GM19193 (cell line): Measurements from ENCODE around the gene TPK1.

Experiments
- POLR2A ChIP-seq: IDR thresholded peaks from 4 replicates; pipeline ENCODE4 v1.6.1; 2011; ENCODE audit not compliant: insufficient read depth, insufficient read length; ENCODE audit errors: extremely low read depth

Gene TPK1

DNA sequence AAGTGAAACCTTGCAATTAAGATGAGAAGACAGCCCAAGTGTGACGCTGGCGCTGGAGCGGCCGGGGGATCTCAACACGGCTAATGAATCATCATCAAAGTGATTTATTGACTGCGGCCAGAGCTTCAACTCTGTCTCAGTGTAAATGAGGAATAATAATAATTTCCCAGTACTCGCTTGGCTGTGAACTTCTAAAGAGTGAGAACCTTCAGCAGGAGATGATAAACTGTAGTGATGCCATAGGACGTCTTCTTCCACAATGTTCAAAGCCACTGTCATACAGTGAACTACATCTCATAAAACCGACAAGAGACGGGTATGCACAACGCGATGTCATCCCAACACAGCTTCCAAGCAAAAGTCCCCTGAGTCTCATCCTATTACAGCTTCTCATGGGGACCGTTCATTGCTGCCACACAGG is 308.8 kb downstream of the TPK1 start:
- no peak for TF ChIP-seq POLR2A

DNA sequence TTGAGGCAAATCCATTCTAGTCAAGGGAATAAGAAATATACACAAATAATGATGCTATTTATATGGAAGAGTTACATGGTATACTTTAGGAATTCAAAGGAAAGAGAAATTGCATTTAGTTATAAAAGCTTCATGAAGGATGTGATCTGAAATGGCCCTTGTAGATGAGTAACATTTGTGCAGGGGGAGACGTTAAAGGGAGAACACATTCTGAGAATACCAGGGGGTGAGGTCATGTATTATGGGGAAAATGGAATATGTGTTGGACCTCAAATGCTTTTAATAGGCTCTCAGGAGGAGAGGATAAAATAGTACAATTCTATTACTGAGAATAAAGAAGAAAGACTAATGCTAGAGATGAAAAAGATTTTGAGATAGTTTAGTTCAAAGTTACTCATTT is 309.9 kb downstream of the TPK1 start:
- no peak for TF ChIP-seq POLR2A

DNA sequence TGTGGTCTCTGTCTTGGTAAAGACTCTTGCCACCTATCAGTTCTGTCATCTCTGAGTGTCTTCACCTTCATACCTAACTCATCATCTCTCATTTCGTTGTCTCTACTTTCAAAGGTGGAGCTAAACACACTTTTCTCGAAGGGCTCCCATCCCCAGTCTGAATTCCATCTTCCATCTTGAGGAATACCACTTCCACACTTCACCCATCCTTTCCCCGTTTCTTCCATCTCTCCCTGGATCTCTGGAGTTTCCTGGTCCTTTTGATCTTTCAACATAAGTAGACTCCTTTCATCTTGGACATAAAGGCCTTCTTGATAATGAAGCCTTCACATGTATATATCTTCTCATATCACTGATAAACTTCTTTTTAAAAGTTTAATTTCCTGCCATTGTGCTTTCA is 311.6 kb downstream of the TPK1 start:
- no peak for TF ChIP-seq POLR2A

DNA sequence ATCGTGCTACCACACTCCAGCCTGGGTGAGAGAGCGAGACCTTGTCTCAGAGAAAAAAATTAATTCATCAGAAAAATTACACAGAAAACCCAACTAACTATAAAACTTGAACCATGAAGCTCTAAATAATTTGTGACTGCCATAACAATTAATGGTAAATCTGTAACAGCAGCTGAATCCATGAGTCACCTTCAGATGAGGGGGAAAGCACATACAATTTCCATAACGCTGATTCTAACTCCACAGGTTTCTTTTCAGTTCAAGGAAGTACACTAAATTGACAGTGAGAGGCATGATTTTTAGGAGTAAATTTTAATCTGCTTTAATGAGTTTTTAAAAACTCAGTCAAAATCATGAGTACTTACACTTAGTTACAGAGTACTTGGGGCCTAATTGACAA is 312.2 kb downstream of the TPK1 start:
- TF ChIP-seq POLR2A: no peak

DNA sequence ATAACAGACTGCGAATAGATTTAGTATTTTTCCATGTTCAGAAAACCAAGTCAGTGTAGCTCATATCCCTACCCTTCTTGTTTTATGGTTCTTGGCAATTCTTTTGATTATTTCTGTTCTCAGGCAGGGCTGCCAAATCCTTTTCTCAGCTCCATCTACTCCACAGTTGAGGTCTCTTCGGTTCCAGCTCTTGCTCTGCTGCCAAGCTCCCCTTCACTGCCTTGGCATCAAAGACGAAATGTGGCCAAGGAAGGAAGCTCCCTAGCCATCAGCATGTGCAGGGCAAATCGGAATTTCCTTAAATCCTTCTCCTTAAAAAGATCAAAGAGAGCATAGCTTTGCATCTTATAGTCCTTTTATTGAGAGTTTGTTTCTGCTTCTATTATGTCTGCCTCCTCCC is 315.9 kb downstream of the TPK1 start:
- TF ChIP-seq POLR2A: no peak

DNA sequence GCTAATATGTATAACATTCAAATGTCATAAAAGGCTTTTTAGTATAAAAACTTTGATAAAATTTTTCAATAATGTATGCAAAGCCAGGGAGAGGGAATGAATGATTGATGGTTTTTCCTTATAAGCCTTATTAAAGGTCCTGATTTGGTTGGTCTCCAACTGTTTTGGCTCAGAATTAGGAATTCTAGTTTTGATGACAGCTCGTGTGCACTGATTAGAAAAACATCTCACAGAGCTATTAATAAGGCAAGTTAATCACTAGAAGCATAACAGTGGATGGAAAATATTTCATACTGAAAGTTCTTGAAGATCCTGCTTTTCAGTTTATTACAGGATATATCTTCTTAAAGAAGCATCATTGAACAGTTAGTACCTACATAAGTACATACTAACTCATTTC is 317.5 kb downstream of the TPK1 start:
- TF ChIP-seq POLR2A: no peak

DNA sequence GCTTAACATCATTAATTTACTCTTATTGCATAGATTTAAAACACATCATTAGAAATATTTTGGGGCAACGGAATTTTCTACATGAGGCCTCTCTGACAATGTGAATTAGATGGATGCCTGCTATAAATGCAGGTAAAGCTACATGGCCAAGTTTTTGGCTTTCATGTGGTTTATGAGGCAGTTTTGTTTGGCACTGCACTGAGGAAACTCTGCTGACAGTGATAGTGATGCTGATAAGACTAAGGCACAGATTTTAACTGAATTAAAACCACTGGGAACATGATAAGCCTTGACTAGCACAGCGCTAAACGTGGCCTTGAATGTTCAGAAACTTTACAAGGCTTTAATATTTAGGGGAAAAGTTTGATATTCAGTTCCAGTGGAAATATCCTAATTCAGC is 318.1 kb downstream of the TPK1 start:
- no peak for TF ChIP-seq POLR2A

- TF ChIP-seq POLR2A: no peak
These were observed 318.9 kb downstream of the TPK1 start for GRCh38 chr7:144516729-144517525.

DNA sequence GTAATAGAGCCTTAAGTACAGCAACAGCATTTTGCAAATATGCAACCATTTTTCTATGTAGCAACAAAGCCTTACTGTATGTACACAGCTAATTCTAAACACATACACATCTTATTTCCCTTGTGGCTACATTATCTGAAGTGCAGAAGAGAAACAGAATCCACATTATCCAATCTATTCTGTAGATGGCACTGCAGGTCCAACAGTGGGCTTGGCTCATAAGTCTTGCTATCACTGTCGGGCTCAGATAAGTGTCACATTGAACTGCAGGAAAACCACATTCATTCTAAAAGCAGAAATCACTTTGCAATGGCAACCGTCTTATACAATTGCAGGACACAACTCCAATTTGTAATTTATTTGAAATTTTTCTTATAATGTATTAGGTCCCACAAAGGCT is 322.5 kb downstream of the TPK1 start:
- TF ChIP-seq POLR2A: no peak

DNA sequence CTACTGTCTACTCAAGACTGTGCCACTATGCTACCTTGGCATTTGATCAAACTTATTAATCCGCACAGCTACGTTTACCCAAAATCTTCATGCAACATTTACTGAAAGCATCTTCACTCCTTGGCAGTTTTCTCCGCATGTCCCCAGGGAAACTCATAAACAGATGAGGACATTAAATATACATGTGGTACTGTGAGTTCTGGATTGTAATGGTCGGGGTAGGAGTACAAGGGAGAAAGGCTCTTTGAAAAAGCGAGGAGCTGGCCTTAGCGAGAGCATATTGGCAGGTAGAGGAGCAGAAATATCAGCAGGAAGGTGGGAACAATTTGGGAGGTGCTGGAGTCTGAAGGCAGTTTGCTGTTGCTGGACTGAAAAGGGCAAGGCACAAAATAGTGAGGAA is 325.2 kb downstream of the TPK1 start:
- no peak for TF ChIP-seq POLR2A

GRCh38 chr7:144508702-144509101 is 327.2 kb downstream of the TPK1 start:
- no peak for TF ChIP-seq POLR2A

- no peak for TF ChIP-seq POLR2A
These were observed 332.6 kb downstream of the TPK1 start for GRCh38 chr7:144503215-144503614.

- TF ChIP-seq POLR2A: no peak
These were observed 335.6 kb downstream of the TPK1 start for GRCh38 chr7:144500225-144500624.

GRCh38 chr7:144497282-144497681 is 338.6 kb downstream of the TPK1 start:
- no peak for TF ChIP-seq POLR2A

GRCh38 chr7:144494355-144494754 is 341.5 kb downstream of the TPK1 start:
- no peak for TF ChIP-seq POLR2A

GRCh38 chr7:144489504-144489903 is 346.3 kb downstream of the TPK1 start:
- no peak for TF ChIP-seq POLR2A

DNA sequence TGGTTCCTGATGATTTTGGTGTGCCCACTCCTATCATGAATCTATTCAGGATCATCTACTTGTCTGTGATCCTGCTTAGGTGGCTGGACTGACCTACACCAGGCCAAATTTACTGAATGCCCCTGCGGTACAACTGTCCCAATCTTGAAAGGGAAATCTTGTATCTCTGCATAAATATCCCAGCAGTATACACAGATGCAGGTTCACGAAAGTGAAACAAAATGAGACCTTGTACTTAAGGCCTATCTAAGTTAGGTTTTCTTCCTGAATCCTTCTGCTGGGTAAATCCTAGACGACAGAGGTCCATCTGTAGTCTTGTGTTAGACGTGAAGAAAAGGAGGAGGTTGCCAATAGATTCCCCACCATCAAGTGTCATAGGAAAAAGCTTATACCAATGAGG is 346.9 kb downstream of the TPK1 start:
- TF ChIP-seq POLR2A: no peak

DNA sequence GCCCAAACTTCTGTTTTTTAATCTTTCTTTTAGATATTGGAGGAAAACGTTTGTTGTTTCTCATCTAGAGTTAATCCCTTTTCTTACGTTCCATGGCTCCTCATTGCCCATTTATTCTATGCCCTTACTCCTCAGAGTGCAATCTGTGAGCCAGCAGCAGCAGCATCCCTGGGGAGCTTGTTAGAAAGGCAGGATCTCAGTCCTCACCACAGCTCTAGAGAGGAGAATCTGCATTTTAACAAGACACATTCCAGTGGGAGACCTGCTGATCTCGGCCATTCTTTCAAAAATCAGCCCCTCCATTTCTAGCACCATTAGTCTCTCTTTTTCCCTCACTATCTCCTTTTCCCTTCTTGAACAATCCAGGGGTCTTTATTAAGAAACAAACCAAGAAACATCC is 348.0 kb downstream of the TPK1 start:
- TF ChIP-seq POLR2A: no peak

DNA sequence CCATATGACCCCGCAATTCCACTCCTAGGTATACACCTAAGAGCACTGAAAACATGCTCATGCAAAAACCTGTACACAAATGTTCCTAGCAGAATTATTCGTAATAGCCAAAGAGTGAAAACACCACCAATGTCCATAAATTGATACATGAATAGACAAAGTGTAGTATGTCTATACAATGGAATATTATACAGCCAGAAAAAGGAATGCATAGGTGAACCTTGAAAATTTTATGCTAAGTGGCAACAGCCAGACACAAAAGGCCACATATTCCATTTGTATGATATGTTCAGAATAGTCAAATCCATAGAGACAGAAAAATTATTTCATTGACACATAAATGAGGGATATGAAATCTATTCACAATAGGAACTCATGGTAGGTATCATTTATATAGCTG is 351.4 kb downstream of the TPK1 start:
- no peak for TF ChIP-seq POLR2A
